ENCODE data around the gene OTOA. TPM values are rescaled to one million over a fixed set of nuclear protein-coding genes. Genes with fewer than 3 reads are reported as not detected.
A peak's percentile ranks its signal among the peaks of the same experiment; 100 is the strongest.

Gene OTOA
- total RNA-seq = 1 to 10 TPM in 1 of 6 donors, under 1 TPM in 3, not detected in 2; 0.46 to 2.1 (median 0.65) TPM

DNA sequence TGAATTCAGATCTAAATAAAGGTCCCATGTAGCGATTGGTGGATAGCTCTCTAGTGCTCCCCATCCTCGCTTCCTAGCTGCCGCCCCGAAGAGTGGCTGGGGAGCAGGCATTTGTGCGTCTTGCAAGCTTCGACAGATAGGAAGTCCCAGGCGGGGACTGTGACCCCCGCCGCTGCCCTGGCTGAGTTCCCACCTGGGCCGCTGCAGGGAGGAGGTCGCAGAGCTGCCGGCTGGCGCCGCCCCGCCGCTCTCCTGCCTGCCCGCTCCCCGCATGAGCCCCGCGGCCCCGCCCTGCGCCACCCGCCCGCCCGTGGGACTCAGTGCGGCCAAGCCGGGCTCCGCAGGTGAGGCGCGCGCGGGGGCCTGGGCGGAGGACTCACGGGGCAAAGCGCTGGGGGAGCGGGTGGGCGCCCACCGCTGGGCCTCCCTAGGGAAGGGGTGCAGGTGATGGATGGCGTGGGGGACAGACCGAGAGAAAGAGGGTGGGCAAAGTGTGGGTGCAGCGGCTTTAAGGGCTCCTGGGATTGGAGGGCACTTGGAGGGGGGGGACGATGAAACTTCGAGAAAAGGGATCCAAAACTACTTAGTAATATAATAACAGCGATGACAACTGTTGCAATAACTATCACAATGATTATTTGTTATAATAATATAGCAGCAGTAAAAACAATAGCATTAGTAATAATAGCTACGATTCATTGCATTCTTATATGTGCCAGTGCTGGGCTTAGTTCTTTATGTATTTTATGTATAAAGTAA is at the start of gene OTOA:
TSS of gene OTOA (plus strand) at position 80 of the 759 bp plus-strand sequence. CDS start 14,547 bp downstream, outside the sequence.
- no peak for TF ChIP-seq POLR2A (IDR thresholded peaks at IDR 0.05)
- 13 to 35% methylated on average over 17 to 39 of the region's 45 CpGs for WGBS, 2 donors
- DNase-seq (peak in 1 of 2 donors; percentile 89), ATAC-seq (ENCODE audit: low FRiP score in 2 of 2) (peak in 1 of 2 donors; percentile 54)
- Histone ChIP-seq H3K27ac (no peak within 1 kb of the TSS), H3K27me3 (peaks cover 0 to 9% (median 0%) of the 10 kb centered on the region in 4 donors), H3K4me1 (peaks cover 0 to 8% (median 5%) of the 10 kb centered on the region in 4 donors), H3K9me3 (no peaks in the 10 kb centered on the region), H3K36me3 (no peaks in the 10 kb centered on the region), H3K4me3 (peak within 1 kb of the TSS in 3 of 4 donors; percentile 15 to 37 (median 32))

GRCh38 chr16:21614896-21615295 is 48.9 kb upstream of the OTOA start:
- no peak for DNase-seq
- WGBS, 2 donors = 95% methylated on average over 3 of the region's 3 CpGs
- H3K9me3 ChIP-seq = no peaks in the 10 kb centered on the region
- H3K27me3 ChIP-seq = no peaks in the 10 kb centered on the region
- no peak for ATAC-seq (ENCODE audit: low FRiP score in 2 of 2)
- TF ChIP-seq POLR2AphosphoS5 (IDR thresholded peaks at IDR 0.05) (no peak), POLR2A (IDR thresholded peaks at IDR 0.05) (no peak)
- H3K36me3 ChIP-seq = peaks cover 0 to 4% (median 2%) of the 10 kb centered on the region in 4 donors
- no peak overlapping the region for H3K4me3 ChIP-seq
- H3K4me1 ChIP-seq = peaks cover 12 to 32% (median 26%) of the 10 kb centered on the region in 4 donors
- H3K27ac ChIP-seq = no peak overlapping the region

DNA sequence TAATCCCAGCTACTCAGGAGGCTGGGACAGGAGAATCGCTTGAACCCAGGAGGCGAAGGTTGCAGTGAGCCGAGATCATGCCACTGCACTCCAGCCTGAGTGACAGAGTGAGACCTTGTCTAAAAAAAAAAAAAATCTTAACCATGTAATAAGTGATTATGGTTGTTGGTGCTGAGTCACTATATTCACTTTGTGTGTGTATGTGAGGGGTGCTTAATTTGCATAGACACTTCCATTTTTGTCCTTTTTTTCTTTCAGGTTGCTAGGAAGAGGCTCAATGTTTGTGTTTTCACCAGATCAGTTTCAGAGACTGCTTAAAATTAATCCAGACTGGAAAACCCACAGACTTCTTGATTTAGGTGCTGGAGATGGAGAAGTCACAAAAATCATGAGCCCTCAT is 46.2 kb upstream of the OTOA start:
- peaks cover 0 to 6% (median under 1%) of the 10 kb centered on the region in 4 donors for H3K4me1 ChIP-seq
- TF ChIP-seq EP300 (IDR thresholded peaks at IDR 0.05) (no peak), POLR2AphosphoS5 (IDR thresholded peaks at IDR 0.05) (no peak), POLR2A (IDR thresholded peaks at IDR 0.05) (no peak)
- TF ChIP-seq, protein P1, sequence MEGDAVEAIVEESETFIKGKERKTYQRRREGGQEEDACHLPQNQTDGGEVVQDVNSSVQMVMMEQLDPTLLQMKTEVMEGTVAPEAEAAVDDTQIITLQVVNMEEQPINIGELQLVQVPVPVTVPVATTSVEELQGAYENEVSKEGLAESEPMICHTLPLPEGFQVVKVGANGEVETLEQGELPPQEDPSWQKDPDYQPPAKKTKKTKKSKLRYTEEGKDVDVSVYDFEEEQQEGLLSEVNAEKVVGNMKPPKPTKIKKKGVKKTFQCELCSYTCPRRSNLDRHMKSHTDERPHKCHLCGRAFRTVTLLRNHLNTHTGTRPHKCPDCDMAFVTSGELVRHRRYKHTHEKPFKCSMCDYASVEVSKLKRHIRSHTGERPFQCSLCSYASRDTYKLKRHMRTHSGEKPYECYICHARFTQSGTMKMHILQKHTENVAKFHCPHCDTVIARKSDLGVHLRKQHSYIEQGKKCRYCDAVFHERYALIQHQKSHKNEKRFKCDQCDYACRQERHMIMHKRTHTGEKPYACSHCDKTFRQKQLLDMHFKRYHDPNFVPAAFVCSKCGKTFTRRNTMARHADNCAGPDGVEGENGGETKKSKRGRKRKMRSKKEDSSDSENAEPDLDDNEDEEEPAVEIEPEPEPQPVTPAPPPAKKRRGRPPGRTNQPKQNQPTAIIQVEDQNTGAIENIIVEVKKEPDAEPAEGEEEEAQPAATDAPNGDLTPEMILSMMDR (IDR thresholded peaks at IDR 0.05) = no peak
- H3K27me3 ChIP-seq = no peaks in the 10 kb centered on the region
- no peak overlapping the region for H3K4me3 ChIP-seq
- 91 to 92% methylated on average over 3 of the region's 3 CpGs for WGBS, 2 donors
- H3K9me3 ChIP-seq = no peaks in the 10 kb centered on the region
- no peak for DNase-seq
- no peak overlapping the region for H3K27ac ChIP-seq
- H3K36me3 ChIP-seq = peaks cover 0 to 11% (median 2%) of the 10 kb centered on the region in 4 donors
- ATAC-seq (ENCODE audit: low FRiP score in 2 of 2) = no peak

DNA sequence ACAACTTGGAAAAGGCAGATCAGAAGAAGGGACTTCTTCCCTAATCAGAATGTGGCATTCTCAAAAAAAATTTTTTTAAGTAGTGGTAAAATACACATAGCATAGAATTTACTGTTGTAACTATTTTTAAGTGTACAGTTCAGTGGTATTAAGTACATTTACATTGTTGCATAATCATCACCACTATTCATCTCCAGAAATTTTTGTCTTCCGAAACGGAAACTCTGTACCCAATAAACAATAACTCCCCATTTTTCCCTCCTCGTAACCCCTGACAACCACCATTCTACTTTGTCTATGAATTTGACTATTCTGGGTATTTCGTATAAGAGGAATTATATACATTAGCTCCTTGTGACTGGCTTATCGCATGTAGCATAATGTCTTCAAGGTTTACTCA is 45.5 kb upstream of the OTOA start:
- H3K4me1 ChIP-seq = peaks cover 0 to 6% (median 0%) of the 10 kb centered on the region in 4 donors

DNA sequence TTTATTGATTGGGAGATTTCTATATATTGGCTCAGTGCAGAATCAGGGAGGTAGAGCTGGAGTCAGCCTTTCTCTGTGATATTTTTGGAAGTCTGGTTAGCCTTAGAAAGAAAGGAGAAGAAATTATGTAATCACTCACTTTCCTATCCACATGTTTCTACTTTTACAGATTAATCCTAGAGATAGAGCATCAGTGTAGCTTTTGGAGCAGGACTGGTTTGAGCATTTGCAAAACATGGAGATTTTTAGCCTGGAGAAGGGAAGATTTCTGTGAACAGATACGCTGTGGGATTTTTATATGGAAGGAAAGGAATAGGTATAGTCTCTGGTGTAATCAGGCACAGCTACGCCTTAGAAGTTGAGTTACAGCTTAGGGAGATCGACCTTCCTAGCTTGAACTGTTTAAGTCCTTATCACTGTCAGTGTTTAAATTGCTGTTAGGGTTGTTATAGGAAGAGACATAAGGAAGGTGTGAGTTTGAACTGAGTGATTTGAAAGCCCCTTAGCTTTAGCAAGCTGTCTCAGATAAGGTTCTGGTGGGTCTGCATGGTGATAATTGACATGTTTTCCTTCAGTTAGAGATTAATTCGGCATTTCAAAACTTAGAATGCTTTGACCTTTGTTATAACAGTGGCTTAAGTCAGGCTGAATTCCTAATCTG is 43.9 kb upstream of the OTOA start:
- 90% methylated on average over 4 of the region's 4 CpGs for WGBS, 2 donors

More for the DNA sequence above, 45.5 kb upstream of the OTOA start:
- DNase-seq = no peak
- ATAC-seq (ENCODE audit: low FRiP score in 2 of 2) = no peak
- no peak for TF ChIP-seq POLR2A (IDR thresholded peaks at IDR 0.05)
- no peak for TF ChIP-seq EP300 (IDR thresholded peaks at IDR 0.05)
- TF ChIP-seq POLR2AphosphoS5 (IDR thresholded peaks at IDR 0.05) = no peak
- TF ChIP-seq, protein P1 (IDR thresholded peaks at IDR 0.05) = no peak
- Histone ChIP-seq H3K27me3 (no peaks in the 10 kb centered on the region), H3K9me3 (no peaks in the 10 kb centered on the region), H3K27ac (no peak overlapping the region), H3K4me3 (no peak overlapping the region), H3K36me3 (peaks cover 0 to 12% (median 2%) of the 10 kb centered on the region in 4 donors)
- 84 to 88% methylated on average over 5 of the region's 5 CpGs for WGBS, 2 donors

More for the DNA sequence above, 43.9 kb upstream of the OTOA start:
- no peak overlapping the region for H3K4me3 ChIP-seq
- H3K9me3 ChIP-seq = no peaks in the 10 kb centered on the region
- no peaks in the 10 kb centered on the region for H3K27me3 ChIP-seq
- DNase-seq (no peak), ATAC-seq (ENCODE audit: low FRiP score in 2 of 2) (no peak)
- TF ChIP-seq, protein P1 (IDR thresholded peaks at IDR 0.05) = no peak
- TF ChIP-seq EP300 (IDR thresholded peaks at IDR 0.05) = no peak
- TF ChIP-seq POLR2AphosphoS5 (IDR thresholded peaks at IDR 0.05) = no peak
- no peak for TF ChIP-seq POLR2A (IDR thresholded peaks at IDR 0.05)
- H3K36me3 ChIP-seq = peaks cover 0 to 24% (median 2%) of the 10 kb centered on the region in 4 donors
- H3K27ac ChIP-seq = no peak overlapping the region
- peaks cover 0 to 6% (median 0%) of the 10 kb centered on the region in 4 donors for H3K4me1 ChIP-seq
